LNCaP clone FGC (cell line): Measurements from ENCODE around the gene MAGEB4.

Experiments used
- DNase-seq: peaks from one replicate; pipeline ENCODE4 v3.0.0-alpha.2; 2011; ENCODE audit warnings: low read depth
- H3K4me3 ChIP-seq: 2 replicates; pipeline ENCODE4 v1.5.1; 2011; ENCODE audit warnings: mild to moderate bottlenecking, low read depth, low read length, control low read depth
- CTCF ChIP-seq: IDR thresholded peaks from 2 replicates; pipeline ENCODE4 v1.5.1; 2012; ENCODE audit warnings: mild to moderate bottlenecking; ENCODE audit not compliant: control insufficient read depth, insufficient read depth; ENCODE audit errors: extremely low read depth

MAGEB4 gene

GRCh38 chrX:30259927-30260326 is 18.1 kb downstream of the MAGEB4 start:
- no peak for TF ChIP-seq CTCF
- no peak for DNase-seq
- no peak overlapping the region for H3K4me3 ChIP-seq

GRCh38 chrX:30261012-30261411 is 19.2 kb downstream of the MAGEB4 start:
- DNase-seq = no peak
- no peak for TF ChIP-seq CTCF
- H3K4me3 ChIP-seq = no peak overlapping the region

- H3K4me3 ChIP-seq = no peak overlapping the region
- TF ChIP-seq CTCF = no peak
- no peak for DNase-seq
Measured at GRCh38 chrX:30262763-30263162, 21.0 kb downstream of the MAGEB4 start.

- no peak for DNase-seq
- no peak overlapping the region for H3K4me3 ChIP-seq
- no peak for TF ChIP-seq CTCF
Measured at GRCh38 chrX:30270639-30271038, 28.8 kb downstream of the MAGEB4 start.

DNA sequence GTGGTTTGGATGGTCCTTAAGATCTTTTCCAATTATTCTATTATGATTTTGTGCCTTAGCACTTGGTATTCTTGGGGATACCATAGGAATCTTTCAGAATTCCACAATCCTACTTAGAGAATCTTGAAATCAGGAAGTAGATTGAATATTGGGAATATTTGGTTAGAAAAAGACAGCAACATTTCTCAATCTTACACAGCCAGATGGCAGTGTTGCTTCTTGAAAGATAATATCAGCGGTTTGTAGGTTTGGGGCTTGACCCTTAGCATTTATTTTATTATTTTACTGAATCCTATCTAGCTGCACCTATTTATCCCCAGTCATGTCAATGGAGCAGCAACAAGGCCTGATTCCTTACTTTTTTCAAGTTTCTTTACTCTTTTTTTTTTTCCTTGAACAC is 33.7 kb downstream of the MAGEB4 start:
- H3K4me3 ChIP-seq = no peak overlapping the region
- TF ChIP-seq CTCF = peak; percentile 40
- no peak for DNase-seq

GRCh38 chrX:30278365-30278764 is 36.6 kb downstream of the MAGEB4 start:
- no peak for DNase-seq
- H3K4me3 ChIP-seq = no peak overlapping the region
- no peak for TF ChIP-seq CTCF

DNA sequence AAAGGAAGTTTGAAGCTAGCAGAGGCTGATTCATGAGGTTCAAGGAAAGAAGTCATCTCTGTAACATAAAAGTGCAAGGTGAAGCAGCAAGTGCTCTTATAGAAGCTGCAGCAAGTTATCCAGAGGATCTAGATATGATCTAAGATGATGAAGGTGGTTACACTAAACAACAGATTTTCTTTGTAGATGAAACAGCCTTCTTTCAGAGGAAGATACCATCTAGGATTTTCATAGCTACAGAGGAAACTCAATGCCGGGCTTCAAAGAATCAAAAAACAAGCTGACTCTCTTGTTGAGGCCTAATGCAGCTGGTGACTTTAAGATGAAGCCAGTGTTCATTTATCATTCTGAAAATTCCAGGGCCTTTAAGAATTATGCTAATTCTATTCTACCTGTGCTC is 38.6 kb downstream of the MAGEB4 start:
- H3K4me3 ChIP-seq = no peak overlapping the region
- TF ChIP-seq CTCF = no peak
- DNase-seq = no peak
